HL-60/S4 treated with phorbol 12-myristate 13-acetate at 8.2 ng/mL for 4 days and 3 days (cell line): ENCODE results near the gene MUCL3.
"Not testable (repeated sequence)": the region's sequence is repeated elsewhere in the genome, so short reads cannot be mapped to it uniquely, and the experiment has no call there.

ENCODE experiments used
- in situ Hi-C: fragments of 300-500 bp; cut with MboI; formaldehyde crosslinking; loops from 2 replicates; pipeline ENCODE4 v1.15.0; 2022; ENCODE audit warnings: low sequenced_read_pairs

Gene MUCL3, protein sequence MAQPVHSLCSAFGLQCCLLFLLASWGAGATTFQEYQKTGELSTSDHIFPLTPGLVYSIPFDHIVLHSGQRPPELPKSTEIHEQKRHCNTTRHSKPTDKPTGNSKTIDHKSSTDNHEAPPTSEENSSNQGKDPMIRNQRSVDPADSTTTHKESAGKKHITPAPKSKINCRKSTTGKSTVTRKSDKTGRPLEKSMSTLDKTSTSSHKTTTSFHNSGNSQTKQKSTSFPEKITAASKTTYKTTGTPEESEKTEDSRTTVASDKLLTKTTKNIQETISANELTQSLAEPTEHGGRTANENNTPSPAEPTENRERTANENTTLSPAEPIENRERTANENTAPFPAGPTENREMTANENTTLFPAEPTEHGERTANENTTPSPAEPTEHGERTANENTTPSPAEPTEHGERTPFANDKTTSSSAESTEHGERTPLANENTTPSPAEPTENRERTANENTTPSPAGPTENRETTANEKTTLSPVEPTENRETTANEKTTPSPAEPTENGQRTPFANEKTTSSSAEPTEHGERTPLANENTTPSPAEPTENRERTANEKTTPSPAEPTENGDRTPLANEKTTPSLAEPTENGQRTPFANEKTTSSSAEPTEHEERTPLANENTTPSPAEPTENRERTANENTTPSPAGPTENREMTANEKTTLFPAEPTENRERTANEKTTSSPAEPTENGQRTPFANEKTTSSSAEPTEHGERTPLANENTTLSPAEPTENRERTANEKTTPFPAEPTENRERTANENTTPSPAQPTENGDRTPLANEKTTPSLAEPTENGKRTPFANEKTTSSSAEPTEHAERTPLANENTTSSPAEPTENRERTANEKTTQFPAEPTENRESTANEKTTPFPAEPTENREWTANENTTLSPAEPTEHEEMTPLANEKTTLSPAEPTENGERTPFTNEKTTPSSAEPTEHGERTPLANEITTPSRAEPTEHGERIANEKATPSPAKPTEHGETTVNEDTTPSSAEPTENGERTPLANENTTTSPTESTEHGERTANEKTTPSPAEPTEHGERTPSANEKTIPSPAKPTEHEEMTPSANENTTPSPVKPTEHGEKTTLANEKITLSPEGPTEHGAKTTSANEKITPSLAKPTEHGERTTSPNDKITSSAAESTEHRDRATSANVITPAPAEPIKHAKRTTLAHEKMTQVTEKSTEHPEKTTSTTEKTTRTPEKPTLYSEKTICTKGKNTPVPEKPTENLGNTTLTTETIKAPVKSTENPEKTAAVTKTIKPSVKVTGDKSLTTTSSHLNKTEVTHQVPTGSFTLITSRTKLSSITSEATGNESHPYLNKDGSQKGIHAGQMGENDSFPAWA (N-terminal part only)

DNA sequence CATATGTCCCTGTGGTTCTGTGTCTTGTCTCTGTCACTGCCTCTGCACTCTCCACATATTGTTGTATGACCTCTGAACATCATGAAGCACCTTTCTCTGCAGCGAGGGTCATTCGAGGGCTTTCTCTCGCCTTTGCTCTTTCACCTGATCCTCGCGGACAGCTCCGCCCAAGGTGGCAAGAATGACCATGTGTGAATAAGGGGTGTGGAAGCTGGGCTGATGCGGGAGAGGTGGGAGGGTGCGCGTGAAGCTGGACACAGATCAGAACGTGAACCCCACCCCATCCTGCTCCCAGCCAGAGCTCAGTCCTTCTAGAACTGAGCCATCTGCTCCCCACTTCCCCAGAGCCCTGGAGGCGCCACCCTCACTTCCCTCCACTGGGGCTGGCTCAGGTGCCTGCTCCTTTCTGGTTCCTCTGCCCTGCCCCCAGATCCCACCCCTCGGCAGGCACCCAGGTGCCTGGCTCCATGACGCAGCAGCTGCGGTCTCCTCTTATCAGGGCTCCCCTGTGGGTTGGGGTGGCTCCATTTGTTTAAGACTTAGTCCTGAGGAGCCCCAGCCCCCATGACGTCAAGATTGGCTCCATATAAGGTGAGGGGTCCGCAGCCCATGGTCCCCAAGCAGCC lies at the start of gene MUCL3:
Gene MUCL3, plus strand, starts transcription at position 613 of the 626 bp plus-strand sequence. CDS start 27 bp downstream, outside the sequence.
- in situ Hi-C loops = no loop called here

DNA sequence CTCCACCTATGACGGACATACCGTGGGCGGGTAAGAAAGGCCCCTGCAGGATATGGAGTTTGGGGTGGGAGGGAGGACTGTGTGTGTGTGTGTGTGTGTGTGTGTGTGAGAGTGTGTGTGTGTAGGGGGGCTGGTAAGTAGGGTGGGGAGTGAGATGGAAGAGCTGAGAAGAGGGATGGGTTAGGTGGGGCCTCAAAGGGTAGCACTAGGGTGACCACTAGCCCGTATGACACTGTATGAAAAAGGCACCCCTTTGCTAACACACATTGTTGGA lies 49.4 kb upstream of the MUCL3 start:
- in situ Hi-C loops = no loop called here

DNA sequence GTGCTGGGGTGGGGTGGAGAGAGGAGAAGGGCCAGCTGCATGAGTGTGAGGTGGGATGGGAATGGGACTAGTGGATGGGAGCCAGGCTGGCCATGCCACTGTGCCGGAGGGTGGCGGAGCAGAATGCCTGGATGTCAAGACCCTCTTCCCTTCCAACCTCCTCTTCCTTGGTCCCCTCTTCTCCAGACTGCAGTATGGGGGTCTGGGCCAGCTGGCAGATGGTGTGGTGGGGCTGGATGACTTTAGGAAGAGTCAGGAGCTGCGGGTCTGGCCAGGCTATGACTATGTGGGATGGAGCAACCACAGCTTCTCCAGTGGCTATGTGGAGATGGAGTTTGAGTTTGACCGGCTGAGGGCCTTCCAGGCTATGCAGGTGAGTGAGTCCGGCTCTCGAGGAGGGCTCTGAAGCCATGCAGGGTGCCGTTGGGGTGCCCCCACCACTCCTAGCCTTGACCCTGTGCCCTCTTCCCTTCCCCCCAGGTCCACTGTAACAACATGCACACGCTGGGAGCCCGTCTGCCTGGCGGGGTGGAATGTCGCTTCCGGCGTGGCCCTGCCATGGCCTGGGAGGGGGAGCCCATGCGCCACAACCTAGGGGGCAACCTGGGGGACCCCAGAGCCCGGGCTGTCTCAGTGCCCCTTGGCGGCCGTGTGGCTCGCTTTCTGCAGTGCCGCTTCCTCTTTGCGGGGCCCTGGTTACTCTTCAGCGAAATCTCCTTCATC lies 48.8 kb upstream of the MUCL3 start:
- in situ Hi-C loops = no loop called here

DNA sequence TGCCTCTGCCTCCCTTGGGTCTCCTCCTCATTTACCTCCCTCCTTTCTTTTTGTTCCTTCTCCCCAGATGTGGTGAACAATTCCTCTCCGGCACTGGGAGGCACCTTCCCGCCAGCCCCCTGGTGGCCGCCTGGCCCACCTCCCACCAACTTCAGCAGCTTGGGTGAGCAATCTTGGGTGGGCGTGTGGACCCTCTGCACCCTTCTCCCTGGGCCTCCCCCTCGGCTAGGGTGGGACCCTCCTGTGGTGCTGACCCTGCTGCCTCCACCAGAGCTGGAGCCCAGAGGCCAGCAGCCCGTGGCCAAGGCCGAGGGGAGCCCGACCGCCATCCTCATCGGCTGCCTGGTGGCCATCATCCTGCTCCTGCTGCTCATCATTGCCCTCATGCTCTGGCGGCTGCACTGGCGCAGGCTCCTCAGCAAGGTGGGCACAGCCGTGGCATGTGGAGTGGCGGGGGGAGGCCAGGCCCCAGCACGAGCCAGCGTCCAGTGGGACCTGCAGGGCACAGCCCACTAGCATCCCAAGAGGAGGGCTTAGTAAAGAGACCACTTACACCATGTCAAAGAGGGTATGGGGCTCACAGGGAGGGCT lies 47.7 kb upstream of the MUCL3 start:
- in situ Hi-C loops = no loop called here

DNA sequence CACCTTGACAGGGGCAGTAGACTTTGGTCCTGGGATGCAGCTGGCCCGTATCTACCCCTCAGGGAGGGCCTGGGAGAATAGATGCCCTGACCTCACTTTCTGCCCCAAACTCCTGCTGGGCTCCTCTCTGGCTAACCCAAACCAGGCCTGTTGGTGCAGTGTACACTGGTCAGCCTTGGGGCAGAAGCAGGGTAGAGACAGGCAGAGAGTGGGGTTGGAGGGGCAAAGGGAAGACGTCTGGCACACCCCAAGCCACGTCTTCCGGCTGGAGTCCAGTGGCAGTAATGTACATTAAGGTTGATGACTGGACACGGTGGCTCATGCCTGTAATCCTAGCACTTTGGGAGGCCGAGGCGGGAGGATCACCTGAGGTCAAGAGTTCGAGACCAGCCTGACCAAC lies 47.1 kb upstream of the MUCL3 start:
- in situ Hi-C loops = no loop called here

DNA sequence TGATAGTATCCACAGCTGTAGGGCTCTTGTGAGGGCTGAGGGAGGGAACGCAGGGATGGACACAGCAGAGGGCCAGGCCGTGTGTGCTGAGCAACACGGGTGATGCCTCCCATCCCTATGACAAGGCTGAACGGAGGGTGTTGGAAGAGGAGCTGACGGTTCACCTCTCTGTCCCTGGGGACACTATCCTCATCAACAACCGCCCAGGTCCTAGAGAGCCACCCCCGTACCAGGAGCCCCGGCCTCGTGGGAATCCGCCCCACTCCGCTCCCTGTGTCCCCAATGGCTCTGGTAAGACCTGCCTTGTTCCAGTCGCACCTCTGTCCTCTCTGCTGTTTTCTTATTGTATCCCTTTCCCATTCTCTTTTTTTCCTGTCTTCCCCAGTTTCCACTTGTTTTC lies 46.4 kb upstream of the MUCL3 start:
- in situ Hi-C loops = no loop called here

DNA sequence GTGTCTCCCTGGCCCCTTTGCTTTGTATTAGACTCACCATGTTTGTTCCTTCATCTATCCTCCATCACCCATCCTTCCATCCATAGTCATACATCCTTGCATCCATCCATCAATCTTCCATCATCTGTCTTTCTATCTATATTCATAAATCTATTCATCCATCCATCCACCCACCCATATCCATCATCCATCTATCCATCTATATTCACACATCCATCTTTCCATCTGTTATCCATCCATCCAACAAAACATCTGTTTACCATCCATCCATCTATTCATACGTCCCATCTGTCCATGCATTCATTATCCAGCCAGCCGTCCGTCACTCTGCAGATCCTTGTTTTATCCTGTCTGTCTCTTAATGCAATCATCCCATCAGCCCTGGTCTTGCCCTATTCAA lies 45.8 kb upstream of the MUCL3 start:
- in situ Hi-C loops = no loop called here

DNA sequence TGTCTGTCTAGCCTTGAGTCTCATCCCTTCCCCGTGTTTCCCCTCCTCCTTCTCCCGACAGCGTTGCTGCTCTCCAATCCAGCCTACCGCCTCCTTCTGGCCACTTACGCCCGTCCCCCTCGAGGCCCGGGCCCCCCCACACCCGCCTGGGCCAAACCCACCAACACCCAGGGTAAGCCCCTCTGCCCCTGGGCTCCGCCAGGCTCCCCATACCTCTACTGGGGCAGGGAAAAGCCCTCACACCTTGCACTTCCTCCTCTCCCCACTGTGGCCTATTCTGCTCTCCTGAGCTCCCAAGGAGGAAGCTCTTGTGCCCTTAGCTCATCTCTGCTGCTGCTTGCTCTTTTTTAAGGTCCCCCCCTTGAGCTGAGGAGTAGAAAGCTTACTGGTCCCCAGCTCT lies 45.4 kb upstream of the MUCL3 start:
- in situ Hi-C loops = no loop called here

DNA sequence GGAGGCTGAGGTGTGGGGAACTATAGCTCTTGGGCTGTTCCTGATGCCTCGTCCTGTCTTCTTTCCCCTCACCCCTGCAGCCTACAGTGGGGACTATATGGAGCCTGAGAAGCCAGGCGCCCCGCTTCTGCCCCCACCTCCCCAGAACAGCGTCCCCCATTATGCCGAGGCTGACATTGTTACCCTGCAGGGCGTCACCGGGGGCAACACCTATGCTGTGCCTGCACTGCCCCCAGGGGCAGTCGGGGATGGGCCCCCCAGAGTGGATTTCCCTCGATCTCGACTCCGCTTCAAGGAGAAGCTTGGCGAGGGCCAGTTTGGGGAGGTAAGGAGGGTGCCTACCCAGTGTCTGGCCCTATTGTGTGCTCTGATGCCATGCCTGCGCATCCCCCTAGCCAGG lies 44.2 kb upstream of the MUCL3 start:
- in situ Hi-C loops = no loop called here

DNA sequence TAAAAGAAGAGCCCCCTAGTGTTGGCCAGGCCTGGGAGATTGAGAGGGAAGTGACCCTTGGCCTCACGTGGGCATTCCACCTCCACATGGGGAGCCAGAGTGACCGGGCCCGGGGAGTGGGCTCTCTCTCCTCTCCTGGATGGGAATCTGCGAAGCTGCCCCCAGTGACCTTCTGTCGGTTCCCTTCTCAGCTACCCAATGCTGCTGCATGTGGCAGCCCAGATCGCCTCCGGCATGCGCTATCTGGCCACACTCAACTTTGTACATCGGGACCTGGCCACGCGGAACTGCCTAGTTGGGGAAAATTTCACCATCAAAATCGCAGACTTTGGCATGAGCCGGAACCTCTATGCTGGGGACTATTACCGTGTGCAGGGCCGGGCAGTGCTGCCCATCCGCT lies 42.9 kb upstream of the MUCL3 start:
- in situ Hi-C loops = no loop called here

DNA sequence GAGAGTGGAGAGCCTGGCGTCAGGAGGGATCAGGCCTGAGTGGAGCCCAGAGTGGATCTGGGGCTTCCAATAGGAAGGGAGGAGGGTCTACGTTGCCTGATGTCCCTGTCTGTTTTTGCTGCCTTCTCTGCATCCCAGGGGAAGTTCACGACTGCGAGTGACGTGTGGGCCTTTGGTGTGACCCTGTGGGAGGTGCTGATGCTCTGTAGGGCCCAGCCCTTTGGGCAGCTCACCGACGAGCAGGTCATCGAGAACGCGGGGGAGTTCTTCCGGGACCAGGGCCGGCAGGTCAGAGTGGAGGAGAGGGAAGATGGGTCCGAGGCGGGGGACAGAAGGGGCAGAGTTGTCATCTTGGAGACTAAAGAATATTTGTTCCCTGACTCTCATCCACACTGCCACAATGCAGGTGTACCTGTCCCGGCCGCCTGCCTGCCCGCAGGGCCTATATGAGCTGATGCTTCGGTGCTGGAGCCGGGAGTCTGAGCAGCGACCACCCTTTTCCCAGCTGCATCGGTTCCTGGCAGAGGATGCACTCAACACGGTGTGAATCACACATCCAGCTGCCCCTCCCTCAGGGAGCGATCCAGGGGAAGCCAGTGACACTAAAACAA lies 41.9 kb upstream of the MUCL3 start:
- in situ Hi-C loops = no loop called here

DNA sequence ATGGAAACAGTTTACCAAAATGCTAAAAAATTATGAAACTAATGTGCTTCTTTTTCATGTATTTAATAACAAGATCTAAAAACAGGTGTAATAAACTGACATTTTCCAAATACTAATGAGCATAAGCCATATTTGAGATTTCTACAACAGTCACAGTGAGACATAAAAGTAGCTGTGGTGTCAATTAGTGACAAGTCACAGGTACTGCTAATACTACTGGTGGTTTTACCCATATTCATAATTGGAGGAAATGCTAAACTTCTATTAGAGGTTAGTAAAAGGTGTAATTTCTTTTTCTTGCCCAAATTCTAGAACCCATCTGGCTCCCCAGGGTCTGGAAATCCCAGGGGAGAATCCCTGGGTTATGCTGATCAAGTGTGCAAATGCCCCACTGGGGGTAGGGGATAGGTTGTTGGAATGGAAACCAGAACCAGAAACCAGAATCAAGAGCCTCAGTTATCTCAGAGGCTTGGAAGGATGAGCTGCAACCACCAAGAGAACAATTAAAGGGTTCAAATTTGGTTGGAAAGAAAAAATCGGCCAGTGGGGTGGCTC lies 39.8 kb upstream of the MUCL3 start:
- in situ Hi-C loops = no loop called here

DNA sequence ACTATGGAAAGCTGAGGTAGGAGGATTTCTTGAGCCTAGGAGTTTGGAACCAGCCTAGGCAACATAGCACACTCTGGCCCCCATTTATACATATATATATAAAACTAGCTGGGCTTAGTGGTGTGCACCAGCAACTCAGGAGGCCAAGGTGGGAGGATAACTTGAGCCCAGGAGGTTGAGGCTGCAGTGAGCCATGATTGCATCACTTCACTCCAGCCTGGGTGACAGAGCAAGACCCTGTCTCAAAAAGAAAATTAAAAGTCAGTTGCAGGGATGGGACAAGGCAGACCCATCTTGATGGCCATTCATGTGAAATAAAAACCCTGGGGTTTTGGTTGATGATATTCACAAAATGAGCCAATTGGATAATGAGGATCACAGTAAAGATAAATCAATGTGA lies 39.3 kb upstream of the MUCL3 start:
- in situ Hi-C loops = no loop called here

DNA sequence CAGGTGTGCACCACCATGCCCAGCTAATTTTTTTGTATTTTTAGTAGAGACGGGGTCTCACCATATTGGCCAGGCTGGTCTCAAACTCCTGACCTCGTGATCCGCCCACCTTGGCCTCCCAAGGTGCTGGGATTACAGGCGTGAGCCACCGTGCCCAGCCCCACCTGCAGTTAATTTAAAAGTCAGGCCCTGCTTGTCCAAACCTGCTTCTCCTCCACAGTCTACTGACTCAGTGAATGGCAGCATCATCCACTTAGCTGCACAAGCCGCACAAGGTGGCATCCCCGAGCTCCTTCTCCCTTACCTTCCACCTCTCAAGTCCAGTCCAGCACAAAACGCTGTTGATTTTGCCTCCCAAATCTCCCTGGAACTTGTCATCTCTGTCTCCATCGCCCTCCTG lies 38.6 kb upstream of the MUCL3 start:
- in situ Hi-C loops = not testable (repeated sequence)

DNA sequence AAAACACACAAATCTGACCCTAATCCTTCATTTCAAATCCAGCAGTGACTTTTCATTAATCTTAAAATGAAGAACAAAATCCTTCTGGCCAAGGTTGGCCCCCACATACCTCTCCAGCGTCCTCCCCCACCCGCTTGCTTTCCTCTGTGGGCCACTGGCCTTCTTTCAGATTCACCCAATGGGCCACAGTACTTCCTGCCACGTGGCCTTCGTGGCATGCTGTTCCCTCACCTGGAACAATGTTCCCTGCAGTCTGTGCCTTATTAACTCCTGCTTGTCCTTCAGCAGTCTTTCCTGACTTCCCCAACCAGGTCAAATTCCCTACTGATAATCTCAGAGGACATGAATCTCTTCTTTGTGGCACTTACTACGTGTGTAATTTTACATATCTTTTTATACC lies 38.1 kb upstream of the MUCL3 start:
- in situ Hi-C loops = no loop called here

DNA sequence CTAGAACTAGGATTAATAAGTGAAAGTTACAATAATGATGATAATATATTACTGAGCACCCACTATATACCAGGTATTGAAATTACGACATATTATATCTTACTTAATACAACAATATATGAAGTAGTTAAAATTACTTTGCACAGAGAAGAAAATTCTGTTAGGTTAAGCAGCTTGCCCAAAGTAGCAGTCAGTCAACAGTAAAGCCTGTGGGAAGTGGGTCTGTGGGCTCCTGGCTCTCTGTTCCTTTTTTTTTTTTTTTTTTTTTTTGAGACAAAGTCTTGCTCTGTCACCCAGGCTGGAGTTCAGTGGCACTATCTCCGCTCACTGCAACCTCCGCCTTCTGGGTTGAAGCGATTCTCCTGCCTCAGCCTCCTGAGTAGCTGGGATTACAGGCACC lies 37.5 kb upstream of the MUCL3 start:
- in situ Hi-C loops = no loop called here

DNA sequence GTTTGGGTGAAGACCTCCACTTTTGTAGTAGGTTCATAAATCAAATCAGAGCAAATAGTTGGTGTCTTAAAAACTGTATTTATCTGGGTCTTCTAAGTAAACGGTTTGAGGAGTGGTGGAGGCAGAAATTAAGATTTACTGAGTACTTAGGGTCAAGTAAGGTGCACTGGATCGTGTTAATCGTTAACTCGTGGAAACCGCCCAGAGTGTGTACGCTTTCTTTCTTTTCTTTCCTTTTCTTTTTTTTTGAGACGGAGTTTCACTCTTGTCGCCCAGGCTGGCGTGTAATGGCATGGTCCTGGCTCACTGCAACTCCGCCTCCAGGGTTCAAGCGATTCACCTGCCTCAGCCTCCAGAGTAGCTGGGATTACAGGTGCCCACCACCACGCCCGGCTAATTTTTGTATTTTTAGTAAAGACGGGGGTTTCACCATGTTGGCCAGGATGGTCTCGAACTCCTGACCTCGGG lies 33.4 kb upstream of the MUCL3 start:
- in situ Hi-C loops = not testable (repeated sequence)

DNA sequence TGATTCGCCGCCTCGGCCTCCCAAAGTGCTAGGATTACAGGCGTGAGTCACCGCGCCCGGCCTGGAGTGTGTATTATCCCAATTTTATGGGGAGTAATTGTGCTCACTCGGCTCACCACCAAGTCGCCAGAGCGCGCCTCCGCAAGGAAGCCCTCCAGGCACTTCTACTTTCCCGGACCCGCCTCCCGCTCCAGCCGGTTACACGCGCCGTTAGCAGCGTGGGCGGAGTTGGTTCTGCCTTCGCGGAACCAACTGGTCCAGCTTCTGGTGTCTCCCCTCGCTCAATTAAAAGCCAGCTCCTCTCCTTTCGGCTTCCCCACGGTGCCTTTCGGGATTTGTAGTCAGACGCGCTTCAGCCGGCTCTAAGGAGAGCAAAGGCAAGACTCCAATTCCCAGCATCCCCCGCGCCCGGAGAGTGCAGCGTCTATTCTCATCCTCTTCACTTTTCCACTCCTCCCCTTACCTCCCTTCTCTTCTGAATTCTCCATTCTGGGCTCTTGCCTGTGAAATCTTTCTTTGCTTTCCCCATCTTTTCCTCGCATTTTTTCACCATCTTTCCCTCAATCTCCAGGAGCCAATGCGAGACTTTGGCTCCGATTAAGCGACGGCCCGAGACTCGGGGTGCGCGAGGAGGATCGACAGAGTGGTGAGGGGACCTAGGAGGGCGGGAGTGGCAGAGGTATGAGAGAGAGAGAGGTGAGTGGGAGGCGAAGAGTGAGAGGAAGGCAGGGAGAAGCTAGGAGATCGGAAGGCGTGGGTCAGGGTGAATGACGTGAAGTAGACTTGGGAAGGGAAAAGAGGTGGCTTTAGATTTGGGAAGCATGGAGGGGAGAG lies 32.8 kb upstream of the MUCL3 start, which contains the start of gene GTF2H4:
Gene GTF2H4, plus strand, starts transcription at position 450 of the 834 bp plus-strand sequence.
- in situ Hi-C loops = no loop called here
